Right renal cortex interstitium (tissue), 3 donors: ENCODE data around the gene POLN. TPM values are rescaled to one million over a fixed set of nuclear protein-coding genes. Genes with fewer than 3 reads are reported as not detected.
"Not testable (repeated sequence)": the region's sequence is repeated elsewhere in the genome, so short reads cannot be mapped to it uniquely, and the experiment has no call there.

Experiments
- DNase-seq, 3 donors: peaks; one replicate each; pipeline ENCODE4 v3.0.0-alpha.2; 2013; ENCODE audit warnings: low read depth in 3 of 3, low spot score in 2 of 3
- polyA plus RNA-seq, 3 donors: library from polyadenylated mRNA; unstranded; fragments of 120-200 nt; gene quantifications; one replicate each; pipeline ENCODE4 v1.2.1, GENCODE V29; 2013; ENCODE audit not compliant: insufficient read length in 3 of 3

POLN gene
- polyA plus RNA-seq, 3 donors = 2.5 to 3.3 (median 2.8) TPM

DNA sequence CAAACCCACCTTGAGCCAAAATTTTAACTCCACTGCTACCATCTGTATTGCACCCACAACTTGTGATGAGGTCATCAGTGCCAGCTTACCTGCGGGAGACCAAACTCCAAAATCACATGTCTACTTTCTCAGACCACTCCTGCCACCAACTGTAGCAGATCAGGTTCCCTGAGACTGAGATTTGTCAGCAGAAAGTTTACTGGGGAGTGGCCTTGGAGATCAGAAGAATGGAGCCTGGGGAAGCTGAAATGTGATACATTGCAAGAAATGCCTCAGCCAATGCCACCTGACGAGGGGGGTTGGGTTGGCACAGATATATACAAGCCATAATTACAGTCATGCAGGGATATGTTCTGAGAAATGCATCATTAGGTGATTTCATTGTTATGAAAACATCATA lies 19.1 kb downstream of the POLN start:
- DNase-seq = no peak

DNA sequence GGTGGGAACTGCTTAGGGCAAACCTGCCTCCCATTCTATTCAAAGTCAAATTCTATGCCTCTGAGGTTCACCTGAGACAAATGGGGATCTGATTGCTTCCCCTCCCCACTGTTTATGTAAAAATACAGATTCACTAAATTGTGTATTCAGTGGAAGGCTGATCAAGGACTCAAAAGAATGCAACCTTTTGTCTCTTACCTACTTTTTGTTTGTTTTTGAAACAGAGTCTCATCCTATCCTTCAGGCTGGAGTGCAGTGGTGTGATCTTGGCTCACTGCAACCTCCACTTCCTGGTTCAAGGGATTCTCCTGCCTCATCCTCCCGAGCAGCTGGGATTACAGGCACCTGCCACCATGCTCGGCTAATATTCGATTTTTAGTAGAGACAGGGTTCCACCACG lies 20.5 kb downstream of the POLN start:
- not testable (repeated sequence) for DNase-seq

DNA sequence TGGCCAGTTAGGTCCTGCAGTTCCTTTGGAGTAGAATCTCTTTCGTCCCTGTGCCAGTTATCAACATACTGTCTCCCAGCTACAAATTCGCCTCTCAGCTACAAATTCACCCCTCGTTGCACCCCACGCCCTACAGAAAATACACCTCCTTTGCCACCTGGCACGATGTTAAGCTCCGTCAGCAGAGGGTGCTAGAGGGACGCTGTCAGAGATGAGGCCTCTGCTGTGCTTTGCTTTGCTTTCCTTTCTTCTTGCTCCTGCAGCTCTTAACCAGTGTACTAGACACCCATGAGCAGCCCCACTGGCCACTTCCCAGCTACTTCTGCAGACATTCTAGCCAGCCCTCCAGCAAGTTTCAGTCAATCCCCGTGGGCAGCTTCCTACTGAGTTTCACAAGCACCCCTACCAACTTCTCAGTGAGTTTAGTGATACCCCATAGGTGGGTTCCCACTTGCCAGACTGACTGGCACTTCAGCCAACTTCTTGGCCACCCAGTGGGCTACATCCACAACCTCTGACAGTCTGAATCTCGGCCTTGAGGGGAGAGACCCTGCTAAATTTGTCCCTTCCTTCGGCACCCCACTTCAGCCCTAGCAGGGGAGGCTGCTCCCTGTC lies 21.8 kb downstream of the POLN start:
- peak in 1 of 3 donors; percentile 46 for DNase-seq

DNA sequence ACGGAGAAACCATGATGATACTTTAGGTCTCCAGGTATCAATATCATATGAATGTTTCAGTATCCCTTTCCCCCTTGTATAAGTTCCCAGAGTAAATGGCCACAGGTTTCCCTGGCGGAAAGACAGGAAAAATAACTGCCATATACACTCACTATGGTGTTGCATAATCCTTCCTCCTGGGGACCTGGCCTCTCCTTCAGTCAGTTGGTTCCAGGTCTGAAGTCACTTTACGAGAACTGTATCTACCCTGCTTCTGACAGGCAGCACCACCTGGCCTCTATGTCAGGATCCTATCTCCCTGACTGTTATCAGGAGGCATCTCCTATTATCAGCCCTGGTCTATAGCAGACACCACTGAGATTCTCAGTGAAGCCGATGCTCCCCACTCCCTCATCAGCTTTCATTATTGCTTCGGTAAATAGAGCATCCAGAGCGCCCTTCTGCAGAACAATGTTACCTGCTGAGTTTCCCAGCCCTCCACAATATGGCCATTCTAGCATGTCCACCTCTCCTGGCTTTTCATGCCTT lies 22.6 kb downstream of the POLN start:
- DNase-seq = no peak

DNA sequence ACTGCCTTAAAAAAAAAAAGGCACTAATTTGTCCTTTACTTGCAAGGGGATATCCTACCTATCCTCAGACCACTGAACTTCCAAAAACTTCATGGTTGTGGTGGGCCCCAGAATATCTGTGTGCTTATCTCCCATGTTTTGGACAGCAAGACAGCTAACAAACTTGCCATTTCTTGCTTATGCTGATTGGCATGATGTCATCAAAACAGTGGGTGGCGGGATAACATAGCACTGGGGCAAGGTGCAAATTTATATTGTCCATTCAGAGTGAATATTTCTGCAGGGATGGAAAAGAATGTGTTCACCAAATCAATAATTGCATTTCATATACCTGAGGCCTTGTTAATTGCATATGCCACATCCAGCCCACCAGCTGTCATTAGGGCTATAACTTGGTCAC lies 23.5 kb downstream of the POLN start:
- no peak for DNase-seq

DNA sequence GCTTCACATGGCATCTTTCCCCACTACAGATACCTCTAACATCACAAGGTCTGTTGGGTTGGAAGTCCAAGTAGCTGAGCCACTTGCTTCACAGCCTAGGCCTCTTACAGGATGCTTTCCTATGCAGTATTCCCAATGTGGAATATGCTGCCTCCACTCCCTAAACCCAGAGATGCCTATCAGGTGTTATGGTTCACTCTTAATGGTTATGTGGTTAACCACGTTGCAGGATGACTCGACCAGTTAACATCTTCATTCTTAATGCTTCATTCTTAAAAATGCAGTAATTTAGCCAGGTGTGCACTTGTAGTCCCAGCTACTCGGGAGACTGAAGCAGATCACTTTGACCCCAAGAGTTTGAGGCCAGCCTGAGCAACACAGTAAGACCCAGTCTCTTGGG lies 24.2 kb downstream of the POLN start:
- DNase-seq = no peak

DNA sequence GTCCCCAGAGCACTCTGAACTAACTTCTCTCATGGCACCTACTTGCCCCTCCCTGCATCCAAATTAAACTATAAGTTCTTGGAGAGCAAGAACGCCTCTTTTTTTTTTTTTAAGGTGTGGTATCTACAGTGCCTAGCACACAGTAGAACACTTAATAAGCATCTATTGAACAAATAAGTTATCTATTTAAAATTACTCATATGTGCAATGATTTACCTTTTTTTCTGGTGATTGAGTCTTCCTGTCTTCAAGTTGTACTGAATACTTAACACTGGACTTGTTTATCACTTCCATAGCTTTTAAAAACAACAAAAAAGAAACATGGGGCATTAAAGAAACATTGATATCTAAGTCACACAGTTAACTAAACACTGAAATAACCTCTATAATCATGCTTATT lies 29.1 kb downstream of the POLN start:
- DNase-seq = no peak

DNA sequence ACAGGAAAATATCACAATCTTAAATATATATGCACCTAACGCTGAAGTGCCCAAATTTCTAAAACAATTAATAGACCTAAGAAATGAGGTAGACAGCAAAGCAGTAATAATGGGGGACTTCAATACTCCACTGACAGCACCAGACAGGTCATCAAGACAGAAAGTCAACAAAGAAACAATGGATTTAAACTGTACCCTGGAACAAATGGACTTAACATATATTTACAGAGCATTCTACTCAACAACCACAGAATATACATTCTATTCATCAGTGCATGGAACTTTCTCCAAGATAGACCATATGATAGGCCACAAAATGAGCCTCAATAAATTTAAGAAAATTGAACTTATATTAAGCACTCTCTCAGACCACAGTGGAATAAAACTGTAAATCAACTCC lies 39.1 kb downstream of the POLN start:
- DNase-seq = not testable (repeated sequence)

DNA sequence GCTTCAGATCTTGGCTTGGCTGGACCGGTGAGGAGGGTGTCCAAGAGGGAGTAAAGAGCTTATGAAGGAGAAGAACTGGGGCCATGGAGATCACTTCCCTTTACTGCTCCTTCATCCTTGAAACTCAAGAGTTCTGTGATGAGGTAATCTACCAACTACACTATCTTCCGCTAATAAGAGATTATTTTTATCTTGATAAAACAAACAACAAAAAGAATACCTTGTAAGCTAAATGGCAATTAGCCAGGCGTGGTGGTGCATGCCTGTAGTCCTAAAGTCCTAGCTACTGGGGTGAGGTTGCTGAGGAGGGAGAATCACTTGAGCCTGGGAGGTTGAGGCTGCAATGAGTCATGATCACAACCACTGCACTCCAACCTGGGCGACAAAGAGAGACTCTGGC lies 47.4 kb downstream of the POLN start:
- no peak for DNase-seq

DNA sequence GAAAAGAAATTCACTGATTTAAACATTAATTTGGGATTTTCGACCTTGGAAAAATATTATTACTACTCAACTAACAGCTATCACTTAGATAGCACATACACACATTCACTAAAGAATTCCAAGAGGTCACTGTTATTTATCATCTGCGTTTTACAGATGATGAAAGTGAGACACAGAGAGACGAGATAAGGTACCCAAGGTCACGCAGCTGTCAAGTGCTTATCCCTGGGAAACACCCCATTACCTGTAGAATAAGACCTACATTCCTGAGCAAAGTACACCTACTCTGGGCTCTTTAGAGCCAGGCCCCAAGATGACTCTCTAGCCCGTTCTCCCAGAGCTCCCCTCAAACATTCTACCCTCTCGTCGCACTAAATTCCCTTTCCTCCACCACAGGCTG lies 48.6 kb downstream of the POLN start:
- DNase-seq = no peak

DNA sequence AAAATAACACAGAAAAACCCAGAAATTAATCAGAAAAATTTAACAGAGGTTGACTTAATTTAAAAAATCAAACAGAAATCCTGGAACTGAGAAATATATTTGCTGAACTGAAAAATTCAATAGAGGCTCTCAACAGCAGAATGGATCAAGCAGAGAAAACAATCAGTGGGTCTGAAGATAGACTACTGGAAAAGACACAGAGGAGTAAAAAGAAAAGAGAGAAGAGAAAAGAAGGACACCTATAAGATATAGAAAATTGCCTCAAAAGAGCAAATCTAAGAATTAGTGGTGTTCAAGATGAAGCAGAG lies 55.1 kb downstream of the POLN start:
- DNase-seq = no peak

DNA sequence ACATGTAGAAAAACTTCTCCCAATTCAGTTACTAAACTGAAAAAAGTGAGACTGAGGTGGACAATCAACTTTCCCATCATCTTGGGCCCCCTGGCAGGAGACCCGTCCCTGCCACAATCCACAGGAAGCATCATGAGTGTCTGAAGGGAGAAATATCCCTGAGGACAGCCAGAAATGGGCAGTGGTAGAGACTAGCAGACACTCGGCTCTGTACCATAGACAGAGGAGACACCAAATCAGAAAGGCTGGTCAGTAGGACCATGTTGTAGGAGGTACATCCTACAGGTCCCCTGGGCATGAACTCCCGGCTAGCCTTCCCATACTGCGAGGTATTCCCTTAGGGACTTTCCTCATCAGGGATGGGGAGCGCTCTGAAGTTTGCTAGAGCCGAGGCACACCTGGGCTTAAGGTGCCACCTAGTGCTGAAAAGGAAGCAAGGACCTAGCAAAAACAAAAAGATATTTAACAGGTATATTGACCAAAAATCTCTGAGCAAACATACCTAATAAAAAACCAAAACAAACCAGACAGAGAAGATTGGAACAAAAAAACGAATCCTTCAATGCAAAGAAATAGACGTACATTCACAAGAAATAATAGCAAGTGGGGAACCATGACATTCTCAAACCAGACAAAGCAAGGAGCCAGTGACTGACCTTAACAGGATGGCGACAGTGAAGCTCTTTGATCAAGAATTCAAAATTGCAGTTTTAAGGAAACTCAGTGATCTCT lies 55.6 kb downstream of the POLN start:
- no peak for DNase-seq

DNA sequence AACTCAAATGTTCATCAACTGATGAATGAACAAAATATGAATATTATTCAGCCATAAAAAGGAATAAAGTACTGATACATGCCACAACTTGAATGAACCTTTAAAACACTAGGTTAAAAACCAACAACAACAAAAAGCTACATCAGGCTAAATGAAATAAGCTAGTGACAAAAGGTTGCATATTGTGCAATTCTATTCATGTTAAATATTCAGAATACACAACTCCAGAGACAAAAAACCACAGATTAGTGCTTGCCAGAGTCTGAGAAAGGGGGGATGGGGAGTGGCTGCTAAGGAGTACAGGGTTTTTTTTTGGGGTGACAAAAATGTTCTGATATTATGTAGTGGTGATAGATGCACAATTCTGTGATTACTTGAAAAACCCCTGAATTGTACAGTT lies 58.5 kb downstream of the POLN start:
- DNase-seq = no peak

DNA sequence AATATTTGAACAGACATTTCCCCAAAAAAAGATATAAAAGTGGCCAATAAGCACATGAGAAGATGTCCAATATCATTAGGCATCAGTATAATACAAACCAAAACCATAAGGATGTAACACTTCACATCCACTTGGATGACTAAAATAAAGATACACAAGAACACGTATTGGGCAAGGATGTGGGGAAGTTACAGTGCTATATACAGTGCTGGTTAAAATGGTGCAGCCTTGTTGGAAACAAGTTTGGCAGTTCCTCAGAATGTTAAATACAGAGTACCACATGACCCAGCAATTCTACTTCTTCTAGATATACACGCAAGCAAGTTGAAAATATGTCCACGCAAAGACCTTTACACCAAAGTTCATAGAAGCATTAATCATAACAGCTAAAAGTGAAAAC lies 58.9 kb downstream of the POLN start:
- no peak for DNase-seq

DNA sequence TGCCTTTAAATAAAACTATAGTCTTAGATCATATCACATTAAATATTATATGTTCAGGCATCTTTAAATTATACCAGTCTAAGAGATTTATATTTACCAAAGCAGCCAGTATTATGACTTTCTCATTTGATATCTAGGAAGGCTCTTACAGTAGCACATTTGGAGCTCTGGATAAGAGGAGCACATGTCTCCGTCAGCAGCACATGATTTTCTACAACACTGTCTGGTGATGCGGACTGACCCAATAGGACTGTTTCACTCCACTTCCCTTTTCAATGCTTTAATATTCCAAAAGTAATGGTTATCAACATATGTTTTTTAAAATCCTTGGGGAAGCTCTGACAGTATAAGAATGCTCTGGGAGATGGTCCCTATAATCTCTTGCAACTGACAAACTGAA lies 61.5 kb downstream of the POLN start:
- DNase-seq = no peak

DNA sequence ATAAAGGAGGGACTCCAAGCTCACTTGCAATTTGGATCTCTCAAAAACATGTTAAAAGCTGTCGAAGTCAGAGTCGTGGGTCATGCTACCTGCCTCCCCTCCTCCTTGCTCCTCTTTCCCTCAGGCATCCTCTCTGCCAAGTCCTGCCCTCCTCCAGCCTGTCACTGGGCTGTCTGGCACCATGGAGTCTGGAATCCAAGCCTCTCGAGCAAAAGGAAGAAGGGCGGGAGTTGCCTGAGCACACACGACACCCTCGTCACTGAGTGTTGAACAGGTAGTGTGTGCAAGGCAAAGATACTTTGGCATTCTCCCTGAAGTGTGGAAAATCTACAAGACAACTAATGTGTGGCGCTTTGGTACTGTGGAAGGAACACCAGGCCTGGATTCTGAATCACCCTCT lies 62.2 kb downstream of the POLN start:
- DNase-seq = no peak

DNA sequence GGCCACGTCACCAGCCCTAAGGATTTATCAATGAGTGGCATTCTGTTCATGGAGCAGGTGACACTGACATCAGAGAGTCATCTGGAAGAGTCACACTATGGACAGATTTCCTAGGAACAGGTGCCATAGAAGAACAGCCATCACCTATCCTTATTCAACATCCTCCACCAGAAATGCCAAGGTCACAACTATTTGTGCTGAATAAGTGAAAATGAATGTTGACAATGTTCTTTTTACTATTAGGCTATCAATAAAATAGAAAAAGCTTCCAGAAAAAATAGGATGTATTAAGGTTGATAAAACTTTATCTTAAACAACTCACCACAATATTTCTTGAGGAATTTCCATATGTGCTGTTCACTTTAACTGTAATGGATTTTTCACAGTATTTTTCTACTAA lies 62.9 kb downstream of the POLN start:
- no peak for DNase-seq

DNA sequence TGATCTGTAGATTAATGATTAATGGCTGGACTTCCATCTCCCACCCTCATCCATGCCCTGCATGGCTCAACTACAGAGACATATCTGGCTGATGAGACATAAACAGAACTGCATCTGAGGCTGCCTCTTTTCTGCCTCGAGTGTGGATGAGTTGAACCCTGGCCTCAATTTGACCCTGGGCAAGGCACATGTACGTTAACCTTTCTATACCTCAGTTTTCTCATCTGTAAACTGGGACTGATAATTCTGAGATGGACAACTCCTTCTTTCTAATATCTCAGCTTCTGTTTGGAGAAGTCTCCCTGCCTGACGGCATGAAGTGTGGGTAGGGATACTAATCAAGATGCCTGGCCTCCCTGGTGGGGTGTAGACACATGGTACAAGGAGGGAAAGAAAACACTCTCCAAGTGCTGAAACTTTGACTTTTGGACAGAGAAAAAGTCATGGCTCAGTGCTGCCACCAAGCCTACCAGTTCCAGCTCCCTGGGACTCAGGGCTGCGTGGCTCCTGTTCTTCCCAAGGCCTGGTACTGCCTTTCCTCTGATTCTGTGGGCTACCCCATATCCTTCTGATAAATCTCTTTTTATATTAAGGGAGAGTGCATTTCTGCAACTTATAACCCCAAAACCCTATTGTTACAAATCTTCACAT lies 64.4 kb downstream of the POLN start:
- no peak for DNase-seq

DNA sequence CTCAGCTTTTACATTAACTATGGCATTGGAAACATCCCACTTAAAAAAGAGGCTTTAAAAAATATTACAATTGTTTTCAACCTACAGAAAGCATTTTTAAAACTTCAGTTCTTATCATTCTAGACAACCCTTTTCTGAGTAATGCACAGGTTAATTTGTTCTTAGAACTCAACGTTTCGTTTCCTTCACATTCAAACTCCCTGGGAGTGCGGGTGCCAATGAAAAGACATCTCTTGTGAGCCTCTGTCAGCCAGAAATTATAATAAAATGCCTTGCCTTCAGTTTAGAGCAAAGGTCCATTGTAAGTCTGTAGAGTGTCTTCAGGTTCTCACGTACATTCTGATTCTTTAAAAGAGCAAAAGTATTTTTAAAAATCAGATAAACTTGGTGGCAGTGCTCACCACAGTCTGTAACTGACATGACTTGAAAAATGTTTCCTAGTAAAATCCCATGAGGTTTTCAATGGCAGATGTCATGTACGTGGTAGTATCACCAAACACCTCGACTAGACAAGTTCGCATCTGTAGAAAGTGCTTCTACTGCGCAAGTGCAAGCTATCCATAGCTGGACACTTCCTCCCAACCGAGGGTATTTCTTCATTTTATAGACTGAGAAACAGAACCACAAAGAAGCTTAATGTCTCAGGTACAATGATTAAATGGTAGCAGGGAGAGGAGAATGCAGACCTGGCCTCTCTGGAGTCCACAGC lies 65.8 kb downstream of the POLN start:
- no peak for DNase-seq

DNA sequence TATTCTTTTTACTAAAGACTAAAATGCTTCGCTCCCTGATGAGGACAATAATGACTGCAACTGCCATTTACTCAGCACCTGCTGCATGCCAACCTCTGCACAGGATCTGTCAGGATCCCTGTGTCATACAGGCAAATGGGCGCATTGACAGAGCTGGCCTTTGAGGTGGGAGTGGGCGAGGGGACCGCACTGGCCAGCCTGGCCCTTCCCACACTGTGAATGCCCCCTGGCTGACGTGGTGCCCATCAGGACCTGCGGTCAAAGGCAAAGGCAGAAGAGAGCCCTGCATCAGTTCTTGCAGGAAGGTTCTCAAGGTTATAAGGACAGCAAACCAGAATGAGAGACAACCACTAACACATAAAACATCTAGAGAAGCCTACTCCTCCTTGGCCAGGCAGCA lies 67.9 kb downstream of the POLN start:
- no peak for DNase-seq

DNA sequence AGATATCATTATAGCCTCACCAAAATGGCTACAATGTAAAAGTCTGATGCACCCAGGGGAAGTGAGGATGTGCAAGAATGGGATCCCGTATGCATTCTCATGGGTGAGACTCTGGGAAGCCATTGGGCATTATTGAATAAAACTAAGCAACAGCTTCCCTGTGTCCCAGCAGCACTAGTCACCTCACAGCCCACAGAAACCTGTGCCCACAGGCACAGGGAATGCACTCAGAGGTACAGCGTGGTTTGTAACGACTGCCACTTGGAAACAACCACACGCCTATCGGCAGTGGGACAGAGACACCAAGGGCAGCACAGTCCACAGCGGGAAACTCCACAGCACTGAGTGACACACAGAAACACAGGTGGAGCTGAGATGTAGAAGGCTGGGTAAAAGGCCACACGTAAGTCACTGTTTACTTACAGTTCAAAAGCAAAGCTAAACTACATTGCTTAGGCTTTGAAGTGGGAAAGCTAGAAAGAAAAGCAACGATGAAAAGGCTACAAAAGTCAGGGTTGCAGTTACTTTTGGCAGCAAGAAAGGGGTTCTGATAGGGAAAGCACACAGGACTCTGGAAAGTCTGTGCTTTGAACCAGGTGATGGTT lies 69.2 kb downstream of the POLN start:
- DNase-seq = no peak
